ENCODE results near the gene GNB5.
"Not testable (repeated sequence)": the region's sequence is repeated elsewhere in the genome, so short reads cannot be mapped to it uniquely, and the experiment has no call there.

GNB5 gene

DNA sequence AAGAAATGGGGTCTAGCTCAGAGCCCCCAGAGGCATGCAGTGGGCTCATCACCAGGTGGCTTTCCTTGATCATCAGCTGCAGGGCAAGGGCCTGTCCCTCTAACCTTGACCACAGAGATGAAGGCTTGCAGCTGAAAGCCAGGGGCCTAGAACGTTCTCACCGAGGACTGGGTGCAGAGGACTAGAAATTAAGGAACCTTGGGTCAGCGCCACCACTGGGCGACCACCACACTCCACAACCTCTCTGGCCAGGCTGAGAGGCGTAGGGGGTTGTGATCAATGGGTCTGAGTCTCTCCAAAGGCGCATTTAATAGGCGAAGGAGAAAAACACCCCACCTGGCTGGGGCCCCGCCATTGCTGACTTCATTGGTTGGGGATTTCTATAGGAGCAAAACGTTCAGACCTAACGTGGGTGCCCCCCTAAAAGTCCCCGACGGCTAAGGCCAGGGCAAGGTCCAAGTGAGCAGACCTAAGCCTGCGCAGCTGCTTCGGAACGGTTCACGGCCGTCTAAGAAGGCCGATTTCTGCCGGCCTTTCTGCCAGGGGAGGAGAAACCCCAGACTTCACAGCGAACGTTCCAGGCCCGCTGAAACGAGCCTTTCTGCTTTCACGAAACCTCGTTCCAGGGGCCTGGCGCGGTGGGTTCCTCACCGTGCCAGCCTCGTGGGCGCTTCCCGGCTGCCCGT lies 79.5 kb downstream of the GNB5 start:
- no peak for DNase-seq

- DNase-seq = no peak
Measured at GRCh38 chr15:52109559-52110451, 81.4 kb downstream of the GNB5 start.

DNA sequence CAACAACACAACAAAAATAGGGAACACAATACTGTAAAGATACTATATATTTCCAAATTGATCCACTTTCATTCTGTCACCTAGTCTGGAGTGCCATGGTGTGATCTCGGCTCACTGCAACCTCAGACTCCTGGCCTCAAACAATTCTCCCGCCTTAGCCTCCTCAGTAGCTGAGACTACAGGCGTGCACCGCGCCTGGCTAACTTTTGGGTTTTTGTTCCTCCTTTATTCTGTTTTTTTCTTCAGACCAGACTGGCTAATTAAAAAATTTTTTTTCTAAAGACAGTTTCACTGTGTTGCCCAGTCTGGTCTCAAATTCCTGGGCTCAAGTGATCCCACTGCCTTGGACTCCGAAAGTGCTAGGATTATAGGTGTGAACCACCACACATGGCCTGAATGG lies 84.0 kb downstream of the GNB5 start:
- DNase-seq = no peak

DNA sequence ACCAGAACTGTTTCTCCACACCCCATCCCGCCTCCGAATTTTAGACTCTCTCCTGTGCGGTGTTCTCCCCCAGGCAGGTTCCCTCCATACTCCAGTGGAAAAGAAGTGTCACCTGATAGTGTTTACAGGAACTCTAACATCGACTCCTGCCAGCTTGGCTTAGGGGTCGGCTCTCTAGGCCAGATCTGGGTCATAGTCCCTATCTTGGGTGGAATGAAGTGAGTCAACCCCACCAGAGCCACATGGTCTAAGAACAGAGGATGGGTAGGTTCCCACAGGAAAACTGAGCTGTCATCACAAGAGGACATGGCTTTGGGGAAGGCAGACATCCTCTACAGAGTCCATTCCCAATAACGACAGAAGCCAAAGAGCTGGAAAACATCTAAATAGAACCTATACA lies 84.6 kb downstream of the GNB5 start:
- DNase-seq = no peak

DNA sequence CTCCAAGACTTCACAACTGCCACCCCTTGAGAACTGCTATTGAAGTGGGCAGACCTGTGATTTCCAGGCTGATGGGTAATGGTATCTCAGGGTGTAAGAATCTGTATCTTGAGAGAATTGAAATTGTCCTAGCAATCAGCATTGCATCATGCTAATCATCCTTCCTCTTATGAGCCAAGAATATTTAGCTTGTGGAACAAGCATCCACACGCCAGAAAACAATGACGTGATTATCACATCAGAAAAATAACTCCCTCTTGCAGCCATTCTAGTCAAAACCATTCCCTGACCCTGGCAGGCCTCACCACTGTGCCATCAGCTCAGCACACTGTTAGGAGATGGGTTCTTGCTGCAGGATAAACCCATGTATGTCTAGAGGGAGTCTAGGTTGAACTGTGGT lies 85.3 kb downstream of the GNB5 start:
- no peak for DNase-seq

DNA sequence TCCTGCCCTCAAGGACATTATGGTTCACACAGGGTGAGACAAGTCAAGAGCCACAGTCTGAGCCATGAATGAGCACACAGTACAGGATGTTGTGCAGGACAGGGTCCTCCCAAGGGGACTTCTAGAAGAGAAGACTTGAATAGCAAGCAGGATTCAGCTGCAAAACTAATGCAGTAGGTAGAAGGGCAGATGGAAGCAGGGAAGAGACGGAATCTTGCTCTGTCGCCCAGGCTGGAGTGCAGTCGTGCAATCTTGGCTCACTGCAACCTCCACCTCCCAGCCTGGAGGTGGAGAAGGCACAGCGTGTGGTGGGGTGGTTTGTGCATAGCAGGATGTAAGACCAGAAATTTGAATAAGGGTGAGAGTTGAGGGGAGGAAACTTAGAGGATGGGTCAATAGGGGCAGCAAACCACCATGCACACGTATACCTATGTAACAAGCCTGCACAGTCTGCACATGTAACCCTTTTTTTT lies 86.6 kb downstream of the GNB5 start:
- no peak for DNase-seq

- no peak for DNase-seq
Measured at GRCh38 chr15:52103217-52104207, 87.7 kb downstream of the GNB5 start.

GRCh38 chr15:52102463-52102862 lies 88.7 kb downstream of the GNB5 start:
- DNase-seq = no peak

DNA sequence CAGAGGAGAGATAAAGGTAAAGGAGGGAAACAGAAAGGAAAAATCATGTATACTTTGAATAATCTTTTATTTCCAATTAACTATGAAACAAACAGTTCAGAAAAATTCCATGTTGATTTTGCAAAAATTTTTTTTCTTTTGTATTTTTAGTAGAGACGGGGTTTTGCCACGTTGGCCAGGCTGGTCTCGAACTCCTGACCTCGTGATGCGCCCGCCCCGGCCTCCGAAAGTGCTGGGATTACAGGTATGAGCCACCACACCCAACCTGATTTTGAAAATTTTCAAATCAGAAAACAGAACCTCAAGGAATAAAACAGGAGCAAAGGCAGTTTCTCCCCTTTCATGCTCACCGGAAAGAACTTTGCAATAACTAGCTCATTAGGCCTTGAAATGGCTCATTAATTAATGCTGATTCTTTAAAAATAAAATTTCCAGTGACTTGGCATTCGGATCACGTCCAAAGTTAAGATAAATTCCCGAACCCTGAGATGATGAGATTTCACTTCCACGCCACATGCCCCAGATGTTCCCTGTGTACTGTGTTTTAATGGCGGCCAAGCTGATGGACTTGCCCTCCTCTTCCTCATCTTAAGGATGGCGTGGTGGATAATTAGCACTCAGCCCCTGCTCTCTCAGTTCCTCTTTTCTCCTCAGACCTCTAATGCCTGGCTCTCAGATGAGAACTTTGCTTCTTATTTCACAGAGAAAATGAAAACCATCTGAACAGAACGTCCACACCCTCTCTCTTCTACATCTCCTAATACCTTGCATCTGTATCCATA lies 89.5 kb downstream of the GNB5 start:
- DNase-seq = no peak

DNA sequence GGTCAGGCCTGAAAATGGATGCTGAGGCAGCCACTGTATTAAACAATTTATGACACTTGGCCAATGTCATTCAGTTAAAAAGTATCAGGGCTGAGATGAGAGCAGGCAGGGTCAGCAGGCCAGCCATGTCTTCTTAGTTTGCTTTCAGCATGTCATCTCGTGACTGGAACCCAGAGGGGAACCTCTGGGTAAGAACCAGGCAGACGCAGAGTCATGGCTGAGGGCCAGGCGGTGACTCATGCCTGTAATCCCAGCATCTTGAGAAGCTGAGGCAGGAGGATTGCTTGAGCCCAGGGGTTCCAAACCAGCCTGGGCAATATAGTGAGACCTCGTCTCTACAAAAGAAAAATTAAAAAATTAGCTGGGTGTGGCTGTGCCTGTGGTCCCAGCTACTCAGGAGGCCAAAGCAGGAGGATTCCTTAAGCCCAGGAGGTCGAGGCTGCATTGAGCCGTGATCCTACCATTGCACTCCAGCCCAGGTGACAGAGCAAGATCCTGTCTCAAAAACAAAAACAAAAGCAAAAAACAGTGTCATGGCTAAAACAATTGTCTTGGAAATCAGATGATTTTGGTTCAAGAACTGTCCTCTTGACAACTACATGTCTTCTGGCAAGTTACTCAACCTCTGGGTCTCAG lies 90.3 kb downstream of the GNB5 start:
- peak; percentile 72 for DNase-seq

- no peak for DNase-seq
Measured at GRCh38 chr15:52099651-52100272, 91.4 kb downstream of the GNB5 start.

- no peak for DNase-seq
Measured at GRCh38 chr15:52098323-52098722, 92.9 kb downstream of the GNB5 start.

- DNase-seq = no peak
Measured at GRCh38 chr15:52097180-52097579, 94.0 kb downstream of the GNB5 start.

GRCh38 chr15:52096536-52096935 lies 94.7 kb downstream of the GNB5 start:
- not testable (repeated sequence) for DNase-seq

GRCh38 chr15:52095597-52096262 lies 95.5 kb downstream of the GNB5 start:
- no peak for DNase-seq

DNA sequence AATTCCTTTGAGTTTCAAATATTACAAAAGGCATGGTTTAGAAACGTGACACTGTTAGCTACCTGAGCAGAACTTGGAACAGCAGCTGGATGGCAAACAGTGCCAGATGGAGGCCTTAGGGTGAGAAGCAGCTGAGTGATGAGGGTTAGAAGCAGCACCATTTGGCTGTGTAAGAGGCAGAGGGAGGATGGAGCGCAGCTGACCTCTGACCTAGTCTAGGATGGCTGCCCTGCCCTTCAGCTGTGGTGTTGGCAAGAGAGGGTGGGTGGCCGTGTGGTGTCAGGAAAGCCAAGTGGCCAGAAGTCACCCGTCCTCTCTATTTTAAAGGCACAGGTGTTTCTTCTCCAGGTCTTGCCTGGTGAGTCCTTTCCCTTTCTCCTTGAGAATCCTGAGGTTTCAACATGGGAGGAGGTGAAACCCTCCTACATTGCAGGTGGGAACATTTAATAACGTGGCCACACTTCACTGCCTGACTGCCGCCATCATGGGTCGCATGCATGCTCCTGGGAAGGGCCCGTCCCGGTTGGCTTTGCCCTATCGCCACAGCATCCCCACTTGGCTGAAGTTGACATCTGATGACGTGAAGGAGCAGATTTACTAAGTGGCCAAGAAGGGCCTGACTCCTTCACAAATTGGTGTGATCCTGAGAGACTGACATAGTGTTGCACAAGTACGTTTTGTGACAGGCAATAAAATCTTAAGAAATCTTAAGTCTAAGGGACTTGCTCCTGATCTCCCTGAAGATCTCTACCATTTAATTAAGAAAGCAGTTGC lies 96.2 kb downstream of the GNB5 start:
- no peak for DNase-seq

DNA sequence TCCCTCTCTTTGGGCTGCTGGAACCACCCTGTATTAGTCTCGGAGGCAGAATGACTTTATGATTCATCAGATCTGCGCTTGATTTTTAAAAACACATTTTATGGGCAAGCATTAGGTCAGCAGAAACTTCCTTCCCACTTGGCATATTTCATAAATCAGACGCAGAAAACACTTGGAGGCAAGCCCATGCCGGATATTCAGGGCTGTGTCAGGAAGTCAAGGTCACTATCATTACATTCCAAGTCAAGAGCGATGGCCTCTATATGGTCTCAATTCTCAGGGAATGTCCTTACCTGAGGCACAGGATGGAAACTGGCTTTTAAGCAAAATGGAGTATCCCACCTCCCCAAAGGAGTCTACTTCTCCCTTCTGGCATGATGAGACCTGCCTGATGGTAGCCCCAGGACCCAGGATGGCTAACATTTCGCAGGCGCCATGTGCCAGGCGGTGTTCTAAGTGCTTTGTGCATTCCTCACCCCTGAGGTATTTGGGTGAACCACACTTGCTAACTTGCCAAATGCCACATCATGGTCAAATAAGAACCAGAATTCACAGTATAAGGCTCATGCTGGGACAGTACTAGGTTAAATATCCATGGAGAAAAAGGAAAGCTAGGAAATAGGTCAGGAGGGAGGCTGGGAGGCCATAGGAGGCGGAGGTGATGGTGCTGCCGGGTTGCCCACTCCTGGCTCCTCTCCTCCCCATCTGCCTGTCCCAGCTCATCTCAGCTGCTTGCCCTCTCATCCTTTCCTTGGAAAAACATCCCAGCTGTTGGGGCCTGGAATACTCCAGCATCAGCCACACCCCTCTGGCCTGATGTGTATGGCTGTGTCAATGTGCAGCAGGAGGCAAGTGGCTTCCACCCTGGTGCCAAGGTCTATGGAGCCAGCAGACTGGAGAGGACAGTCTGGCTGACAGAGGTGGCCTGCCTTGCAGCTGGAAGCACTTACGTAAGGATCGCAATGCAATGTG lies 97.4 kb downstream of the GNB5 start:
- DNase-seq = no peak

DNA sequence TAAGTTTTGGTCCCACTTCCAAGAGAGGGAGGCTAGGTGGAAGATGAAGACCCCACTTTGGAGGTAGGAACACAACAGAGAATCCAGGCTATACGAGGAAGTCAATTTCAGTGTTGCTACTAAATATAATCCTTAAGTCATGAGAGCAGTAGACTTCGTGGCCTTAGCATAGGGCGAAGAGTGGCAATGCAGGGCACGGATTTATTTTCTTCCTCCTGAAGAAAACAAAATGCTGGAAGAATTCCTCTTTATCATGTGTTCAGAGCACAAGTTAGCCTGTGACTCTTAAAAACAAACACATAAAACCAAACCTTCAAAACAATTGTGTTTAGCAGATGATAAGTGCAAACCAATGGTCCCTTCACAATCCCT lies 98.0 kb downstream of the GNB5 start:
- DNase-seq = no peak

GRCh38 chr15:52090193-52090592 lies 101.0 kb downstream of the GNB5 start:
- no peak for DNase-seq

All from hematopoietic multipotent progenitor cell treated with erythropoietin and hydrocortisone succinate and interleukin-3 and kit ligand, for 8 days (in vitro differentiated cells).